Stimulated activated CD8-positive, alpha-beta memory T cell treated with anti-CD3 and anti-CD28 coated beads, Interleukin-7, amount 100 ng/mL, for 48 hours (primary cell): ENCODE measurements around the gene PSMA6.
A peak's percentile ranks its signal among the peaks of the same experiment; 100 is the strongest.

Source experiments
- DNase-seq, 2 donors: peaks; one replicate each; pipeline ENCODE4 v3.0.0-alpha.2; 2020; ENCODE audit warnings: low read depth in 1 of 2; ENCODE audit errors: extremely low read depth in 1 of 2

The PSMA6 gene

DNA sequence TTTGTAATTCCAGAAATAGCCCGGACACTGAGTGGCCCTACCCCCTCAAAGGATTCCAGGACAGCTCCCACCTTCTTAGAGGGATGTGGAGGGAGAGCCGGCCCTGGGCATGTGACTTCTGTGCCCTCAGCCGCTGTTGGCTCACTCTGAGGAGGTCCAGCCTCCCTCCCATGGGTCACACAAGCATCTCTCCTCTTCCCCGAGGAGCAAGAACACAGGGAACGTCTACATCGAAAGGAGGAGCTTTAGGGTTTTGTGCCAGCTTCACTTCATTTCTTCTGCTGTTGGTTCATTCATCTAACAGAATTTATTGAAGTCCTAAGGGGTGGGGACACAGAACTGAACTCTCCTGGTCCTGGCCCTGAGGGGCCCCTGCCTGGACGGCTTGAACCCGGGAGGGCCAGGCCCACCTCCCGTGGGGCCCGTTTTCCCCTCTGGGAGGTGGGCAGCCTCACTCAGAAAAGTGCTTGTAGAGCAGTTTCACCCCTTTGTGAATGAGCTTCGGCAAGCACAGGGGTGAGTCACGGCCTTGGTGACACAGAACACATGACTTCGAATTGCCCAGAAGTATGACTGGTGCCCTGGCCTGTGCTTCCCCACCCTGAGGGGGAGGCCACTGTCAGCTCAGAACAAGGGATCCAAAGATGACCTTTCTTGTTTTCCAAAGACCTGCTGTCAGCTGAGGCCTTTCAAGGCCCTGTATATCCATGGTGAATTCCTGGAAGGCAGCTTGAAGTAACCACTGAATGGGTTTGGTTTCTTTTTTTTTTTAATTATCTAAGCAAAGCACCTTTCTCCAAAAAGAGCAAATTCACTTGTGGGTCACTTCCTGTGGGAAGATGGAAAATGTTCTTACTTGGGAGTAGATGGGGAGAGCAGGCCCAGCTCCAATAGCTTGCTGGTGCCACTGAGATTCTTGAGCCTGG, 73.2 kb downstream of the PSMA6 start:
- DNase-seq = peak; percentile 66 to 87

DNA sequence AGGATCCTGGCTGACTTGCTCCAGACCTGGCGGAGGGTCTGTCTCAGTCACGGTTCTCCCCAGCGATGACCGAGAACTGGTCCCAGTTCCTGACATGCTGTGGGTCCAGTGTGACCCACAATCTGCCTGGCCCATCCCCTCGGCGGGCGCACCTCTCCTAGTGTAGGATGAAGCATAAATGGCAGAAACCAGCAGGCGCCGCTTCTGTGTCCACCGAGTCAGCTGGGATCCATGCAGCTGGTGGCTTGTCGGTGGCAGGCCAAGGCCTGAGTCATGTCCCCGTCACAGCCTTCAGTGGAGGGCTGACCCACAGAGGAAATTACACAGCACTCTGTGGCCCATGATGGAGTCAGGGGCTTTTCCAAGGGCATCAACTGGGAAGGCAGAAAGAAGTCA, 73.9 kb downstream of the PSMA6 start:
- DNase-seq = peak in 1 of 2 donors; percentile 73

GRCh38 chr14:35366521-35366976, 74.4 kb downstream of the PSMA6 start:
- DNase-seq = no peak

DNA sequence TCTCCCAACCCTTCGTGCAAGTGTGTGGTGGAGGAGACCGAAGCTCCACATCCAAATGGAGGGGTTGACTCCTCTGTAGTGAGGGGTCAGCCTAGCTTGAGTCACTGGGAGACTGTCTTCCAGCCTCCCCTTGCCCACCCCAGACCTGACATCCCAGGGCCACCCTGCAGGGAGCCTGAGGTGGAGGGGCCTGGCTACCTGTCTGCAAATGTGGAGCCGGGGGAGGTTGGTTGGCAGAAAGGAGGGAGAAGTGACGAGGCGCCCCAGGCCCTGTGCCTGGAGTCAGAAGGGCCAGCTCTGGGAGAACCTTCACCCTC, 74.8 kb downstream of the PSMA6 start:
- no peak for DNase-seq
